Stimulated activated CD8-positive, alpha-beta memory T cell treated with anti-CD3 and anti-CD28 coated beads, Interleukin-7, amount 100 ng/mL, for 24 hours (primary cell): Measurements from ENCODE around the gene EGFR.
"Not testable (repeated sequence)": the region's sequence is repeated elsewhere in the genome, so short reads cannot be mapped to it uniquely, and the experiment has no call there.

Experiments used
- DNase-seq: peaks from one replicate; pipeline ENCODE4 v3.0.0-alpha.2; 2020; ENCODE audit warnings: low read depth

The EGFR gene

DNA sequence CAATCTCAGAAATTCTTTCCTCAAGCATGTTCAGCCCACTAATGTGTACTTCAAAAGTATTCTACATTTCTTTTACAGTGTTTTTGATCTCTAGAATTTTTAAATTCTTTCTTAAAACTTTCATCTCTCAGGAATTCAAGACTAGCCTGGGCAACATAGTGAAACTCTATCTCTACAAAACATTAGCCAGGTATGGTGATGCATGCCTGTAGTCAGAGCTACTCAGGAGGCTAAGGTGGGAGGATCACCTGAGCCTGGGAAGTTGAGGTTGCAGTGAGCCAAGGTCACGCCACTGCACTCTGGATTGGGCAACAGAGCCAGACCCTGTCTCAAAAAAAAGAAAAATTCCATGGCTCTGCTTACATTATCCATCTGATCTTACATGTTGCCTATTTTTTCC lies 5.0 kb upstream of the EGFR start:
- DNase-seq: no peak

- DNase-seq: no peak
Observed at GRCh38 chr7:55016061-55016745, 2.6 kb upstream of the EGFR start.

DNA sequence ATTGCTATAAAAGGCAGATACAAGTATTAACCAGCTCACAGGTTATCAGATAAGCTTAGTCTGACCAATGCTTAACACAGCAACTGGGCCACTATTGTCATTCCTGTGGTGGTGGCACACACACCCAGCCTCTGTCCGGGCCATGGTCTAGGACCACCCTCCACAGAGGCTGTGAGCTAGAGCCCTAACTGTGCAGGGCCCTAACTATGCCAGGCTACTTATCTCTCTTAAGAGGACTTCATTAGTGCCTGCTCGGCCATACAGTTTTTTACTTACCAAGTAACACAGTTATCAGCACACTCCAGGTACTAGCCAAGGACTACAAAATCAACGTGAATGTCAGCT lies 2.1 kb upstream of the EGFR start:
- DNase-seq: no peak

GRCh38 chr7:55017841-55018240 lies 976 bp upstream of the EGFR start:
- DNase-seq: no peak

DNA sequence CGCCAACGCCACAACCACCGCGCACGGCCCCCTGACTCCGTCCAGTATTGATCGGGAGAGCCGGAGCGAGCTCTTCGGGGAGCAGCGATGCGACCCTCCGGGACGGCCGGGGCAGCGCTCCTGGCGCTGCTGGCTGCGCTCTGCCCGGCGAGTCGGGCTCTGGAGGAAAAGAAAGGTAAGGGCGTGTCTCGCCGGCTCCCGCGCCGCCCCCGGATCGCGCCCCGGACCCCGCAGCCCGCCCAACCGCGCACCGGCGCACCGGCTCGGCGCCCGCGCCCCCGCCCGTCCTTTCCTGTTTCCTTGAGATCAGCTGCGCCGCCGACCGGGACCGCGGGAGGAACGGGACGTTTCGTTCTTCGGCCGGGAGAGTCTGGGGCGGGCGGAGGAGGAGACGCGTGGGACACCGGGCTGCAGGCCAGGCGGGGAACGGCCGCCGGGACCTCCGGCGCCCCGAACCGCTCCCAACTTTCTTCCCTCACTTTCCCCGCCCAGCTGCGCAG lies 424 bp downstream of the EGFR start:
- no peak for DNase-seq

DNA sequence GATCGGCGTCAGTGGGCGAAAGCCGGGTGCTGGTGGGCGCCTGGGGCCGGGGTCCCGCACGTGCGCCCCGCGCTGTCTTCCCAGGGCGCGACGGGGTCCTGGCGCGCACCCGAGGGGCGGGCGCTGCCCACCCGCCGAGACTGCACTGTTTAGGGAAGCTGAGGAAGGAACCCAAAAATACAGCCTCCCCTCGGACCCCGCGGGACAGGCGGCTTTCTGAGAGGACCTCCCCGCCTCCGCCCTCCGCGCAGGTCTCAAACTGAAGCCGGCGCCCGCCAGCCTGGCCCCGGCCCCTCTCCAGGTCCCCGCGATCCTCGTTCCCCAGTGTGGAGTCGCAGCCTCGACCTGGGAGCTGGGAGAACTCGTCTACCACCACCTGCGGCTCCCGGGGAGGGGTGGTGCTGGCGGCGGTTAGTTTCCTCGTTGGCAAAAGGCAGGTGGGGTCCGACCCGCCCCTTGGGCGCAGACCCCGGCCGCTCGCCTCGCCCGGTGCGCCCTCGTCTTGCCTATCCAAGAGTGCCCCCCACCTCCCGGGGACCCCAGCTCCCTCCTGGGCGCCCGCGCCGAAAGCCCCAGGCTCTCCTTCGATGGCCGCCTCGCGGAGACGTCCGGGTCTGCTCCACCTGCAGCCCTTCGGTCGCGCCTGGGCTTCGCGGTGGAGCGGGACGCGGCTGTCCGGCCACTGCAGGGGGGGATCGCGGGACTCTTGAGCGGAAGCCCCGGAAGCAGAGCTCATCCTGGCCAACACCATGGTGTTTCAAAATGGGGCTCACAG lies 1.1 kb downstream of the EGFR start:
- no peak for DNase-seq

DNA sequence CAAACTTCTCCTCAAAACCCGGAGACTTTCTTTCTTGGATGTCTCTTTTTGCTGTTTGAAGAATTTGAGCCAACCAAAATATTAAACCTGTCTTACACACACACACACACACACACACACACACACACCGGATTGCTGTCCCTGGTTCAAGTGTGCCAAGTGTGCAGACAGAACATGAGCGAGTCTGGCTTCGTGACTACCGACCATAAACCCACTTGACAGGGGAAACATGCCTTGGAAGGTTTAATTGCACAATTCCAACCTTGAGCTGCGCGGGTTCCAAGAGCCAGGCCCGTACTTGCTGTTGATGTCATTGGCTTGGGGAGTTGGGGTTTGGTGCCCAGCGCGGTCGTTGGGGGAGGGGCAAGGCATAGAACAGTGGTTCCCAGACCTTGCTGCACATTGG lies 1.7 kb downstream of the EGFR start:
- DNase-seq: no peak

DNA sequence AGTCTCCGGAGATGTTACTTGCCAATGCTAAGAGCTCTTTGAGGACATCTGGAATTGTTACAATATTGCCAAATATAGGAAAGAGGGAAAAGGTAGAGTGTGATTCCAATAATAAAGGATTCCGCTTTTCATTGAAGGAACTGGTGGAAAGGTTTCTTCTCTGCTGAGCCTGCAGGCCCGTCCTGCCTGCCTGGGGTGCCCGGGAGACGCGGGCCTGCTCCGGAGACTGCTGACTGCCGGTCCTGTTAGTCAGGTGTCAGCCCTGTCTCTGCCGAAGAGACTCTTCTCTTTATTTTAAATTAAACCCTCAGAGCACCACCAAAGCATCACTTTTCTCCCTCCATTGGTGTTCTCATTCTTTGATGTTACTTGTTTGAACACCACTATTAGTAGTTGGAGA lies 2.2 kb downstream of the EGFR start:
- no peak for DNase-seq

DNA sequence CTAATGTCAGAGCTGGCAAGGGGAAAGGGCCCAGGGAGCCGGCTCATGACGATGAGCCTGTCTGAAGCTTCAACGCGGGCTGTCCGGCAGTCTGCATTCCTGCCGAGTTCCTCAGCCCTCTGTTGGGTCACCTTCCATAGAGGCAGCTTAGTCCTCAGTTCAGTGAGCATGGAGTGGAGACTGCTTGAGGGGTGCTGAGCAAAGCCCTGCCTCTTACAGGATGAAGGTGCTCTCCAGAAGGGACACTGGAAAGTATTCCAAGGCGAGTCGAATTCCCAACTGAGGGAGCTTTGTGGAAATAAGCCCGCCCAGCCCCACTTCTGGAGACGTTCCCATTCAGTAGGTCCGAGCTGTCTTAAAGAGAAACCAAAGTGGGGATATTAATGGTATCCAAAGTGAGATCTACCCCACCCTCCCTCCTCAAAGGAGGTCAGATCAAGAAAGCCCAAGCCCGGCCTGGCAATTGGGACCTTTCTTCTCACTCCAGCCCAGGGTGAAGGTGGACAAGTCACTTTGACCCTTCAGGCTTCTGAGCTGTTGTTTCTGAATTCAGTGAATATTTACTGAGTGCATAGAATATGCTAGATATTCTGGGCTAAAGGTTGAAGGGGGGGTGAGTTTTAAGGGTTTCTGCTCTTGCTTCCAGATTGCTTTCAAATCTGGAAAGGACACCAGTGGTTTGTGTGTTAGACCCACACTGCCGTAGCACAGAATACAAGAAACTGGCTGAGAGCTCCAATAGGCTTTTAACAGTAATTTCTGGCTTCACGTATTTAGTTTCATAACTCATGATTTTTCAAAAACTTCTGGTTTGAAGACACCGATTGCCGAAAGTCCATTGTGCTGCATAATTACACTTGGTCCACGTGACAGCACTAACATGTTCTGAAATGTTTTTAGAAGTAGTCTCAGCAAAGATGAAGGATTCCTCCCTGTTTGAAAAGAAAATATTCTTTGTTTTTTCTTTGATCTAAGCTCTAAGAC lies 3.5 kb downstream of the EGFR start:
- no peak for DNase-seq

DNA sequence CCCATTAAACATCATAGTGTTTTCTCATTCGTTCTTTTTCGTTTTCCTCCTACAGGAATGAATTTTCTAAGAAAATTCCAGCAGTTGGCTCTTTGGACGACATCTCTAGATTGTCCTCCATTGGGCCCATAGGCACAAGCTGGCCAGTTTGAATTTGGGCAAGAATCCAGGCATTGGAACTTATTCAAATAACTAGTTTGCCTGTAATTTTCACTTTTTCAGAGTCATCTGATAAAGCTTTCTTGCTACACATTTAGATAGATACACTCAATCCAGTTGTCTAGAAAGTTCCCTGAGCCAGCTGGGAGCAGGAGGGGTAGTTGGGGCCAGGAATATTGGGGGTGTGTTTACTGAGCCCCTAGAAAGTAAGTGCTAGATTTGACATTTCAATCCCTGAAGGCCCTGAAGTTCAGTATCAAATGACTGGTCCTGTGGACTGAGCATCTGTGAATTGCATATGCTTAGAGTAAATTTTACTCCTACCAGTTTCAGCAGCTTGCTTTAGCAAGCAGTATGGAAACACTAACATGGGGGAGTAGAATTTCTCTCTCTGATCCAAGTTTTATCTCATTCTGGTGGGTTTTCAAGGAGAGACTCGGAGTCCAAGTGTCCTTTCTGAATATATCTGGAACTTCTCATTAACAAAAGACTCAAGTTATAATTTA lies 5.2 kb downstream of the EGFR start:
- no peak for DNase-seq

DNA sequence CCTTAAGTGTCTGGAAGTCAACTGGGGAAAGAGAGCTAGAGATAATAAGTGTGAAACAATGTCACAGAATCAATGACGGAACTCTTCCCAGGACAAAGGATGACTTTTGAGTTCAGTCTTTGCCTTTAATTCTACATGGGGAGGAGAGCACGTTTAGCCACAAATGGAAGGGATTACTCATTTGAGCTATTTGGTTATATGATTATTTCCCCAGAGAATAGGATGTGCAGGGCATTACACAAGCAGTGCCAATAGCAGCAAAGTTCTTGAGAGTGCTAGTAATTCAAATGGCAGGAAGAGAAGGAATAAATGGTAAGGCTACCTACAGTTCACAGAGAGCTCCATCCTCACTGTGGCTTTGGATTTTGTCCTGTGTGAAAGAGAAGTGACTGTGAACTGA lies 6.0 kb downstream of the EGFR start:
- DNase-seq: no peak

GRCh38 chr7:55026086-55026790 lies 7.4 kb downstream of the EGFR start:
- no peak for DNase-seq

DNA sequence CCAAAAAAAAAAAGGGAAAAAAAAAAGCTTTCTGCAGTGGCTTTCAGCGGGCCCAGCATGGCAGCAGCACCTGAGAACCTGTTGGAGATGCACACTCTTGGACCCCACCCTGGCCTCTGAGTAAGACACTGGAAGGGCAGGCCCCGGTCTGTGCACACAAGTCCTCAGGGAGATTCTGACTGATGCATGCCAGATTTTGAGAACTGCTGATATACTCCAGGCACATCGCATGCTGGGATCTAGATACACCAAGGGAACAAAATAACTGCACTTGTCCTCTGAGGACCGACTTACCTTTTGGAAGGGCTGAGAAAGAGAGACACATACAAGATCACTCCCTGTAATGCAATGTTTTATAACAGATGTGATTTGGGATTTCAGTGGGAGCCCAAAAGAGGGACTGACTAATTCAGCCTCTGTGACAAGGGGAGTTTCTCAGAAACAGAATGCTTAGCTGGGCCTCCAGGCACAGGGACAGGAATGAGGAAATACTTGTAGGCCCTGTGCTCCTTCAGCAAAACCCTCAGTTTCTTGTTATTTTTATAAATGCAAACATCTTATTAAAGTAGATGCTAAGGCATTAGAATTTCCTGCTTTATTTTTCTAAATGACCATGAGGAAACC lies 8.2 kb downstream of the EGFR start:
- DNase-seq: no peak

DNA sequence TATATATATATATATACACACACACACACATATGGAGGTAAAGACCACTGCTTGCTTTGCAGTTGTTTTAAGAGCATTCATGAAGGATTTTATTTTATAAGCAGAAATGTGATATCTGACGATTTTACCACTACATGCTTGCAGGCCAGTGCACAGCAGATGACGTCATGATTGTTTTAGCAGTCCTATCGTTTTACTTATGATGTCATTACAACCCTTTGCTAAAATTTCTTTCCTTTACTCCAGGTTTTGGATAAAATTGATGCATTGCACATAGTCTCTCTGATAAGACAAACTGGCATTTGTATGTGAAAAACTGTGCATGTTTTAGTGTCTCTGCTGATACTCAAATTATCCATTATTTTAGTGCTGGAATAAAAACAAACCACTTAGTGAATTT lies 9.2 kb downstream of the EGFR start:
- DNase-seq: no peak

- DNase-seq: no peak
Observed at GRCh38 chr7:55030314-55030713, 11.5 kb downstream of the EGFR start.

DNA sequence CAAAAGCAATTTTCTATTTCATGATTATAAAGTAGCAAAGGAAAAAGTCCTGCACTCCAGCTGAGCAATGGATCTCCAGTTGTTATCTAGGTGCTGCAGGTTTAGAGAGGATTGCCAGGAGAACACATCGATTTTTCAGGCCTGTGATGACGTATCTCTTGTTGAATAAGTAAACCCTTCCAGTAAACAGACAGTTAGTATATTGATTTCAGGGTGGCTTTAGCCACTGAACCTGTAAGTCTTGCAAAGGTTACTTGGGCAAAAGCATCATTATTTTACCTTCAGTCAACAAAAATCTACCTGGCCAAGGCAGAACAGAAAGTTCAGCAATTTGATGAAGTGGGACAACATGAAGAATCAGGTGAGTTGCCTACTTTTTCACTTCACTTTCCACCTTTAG lies 12.3 kb downstream of the EGFR start:
- DNase-seq: no peak

- no peak for DNase-seq
Observed at GRCh38 chr7:55032069-55032699, 13.4 kb downstream of the EGFR start.

- no peak for DNase-seq
Observed at GRCh38 chr7:55033236-55033846, 14.5 kb downstream of the EGFR start.

DNA sequence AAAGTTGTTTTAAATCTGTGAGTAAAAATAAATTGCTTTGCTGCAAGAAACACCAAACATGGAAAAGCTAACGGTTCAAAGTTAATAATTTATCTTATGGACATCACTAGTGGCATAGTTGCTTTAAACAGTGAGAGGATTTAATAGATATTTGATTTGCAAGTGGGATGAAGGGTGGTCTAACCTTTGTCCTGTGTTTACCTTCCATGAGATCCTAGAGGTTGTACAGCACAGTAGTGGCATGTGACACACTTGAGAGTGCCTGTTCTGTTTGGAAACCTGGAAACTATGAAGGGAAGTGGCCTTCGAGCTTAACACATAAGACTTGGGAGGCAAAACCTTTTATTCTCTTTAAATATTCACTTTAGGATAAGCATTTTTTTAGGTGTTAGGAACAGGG lies 16.0 kb downstream of the EGFR start:
- no peak for DNase-seq

DNA sequence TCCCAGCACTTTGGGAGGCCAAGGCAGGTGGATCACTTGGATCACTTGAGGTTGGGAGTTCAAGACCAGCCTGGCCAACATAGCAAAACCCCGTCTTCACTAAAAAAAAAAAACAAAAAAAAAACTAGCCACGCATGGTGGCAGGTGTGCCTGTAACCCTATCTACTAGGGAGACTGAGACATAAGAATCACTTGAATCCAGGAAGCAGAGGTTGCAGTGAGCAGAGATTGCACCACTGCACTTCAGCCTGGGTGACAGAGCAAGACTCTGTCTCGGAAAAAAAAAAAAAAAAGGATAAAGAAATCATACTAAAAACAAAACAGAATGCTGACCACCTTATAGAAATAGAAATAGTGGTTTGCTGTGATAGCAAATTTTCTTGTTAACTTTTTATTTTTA lies 16.6 kb downstream of the EGFR start:
- DNase-seq: not testable (repeated sequence)
